Measurements from ENCODE around the gene HSPA6.

HSPA6 gene

DNA sequence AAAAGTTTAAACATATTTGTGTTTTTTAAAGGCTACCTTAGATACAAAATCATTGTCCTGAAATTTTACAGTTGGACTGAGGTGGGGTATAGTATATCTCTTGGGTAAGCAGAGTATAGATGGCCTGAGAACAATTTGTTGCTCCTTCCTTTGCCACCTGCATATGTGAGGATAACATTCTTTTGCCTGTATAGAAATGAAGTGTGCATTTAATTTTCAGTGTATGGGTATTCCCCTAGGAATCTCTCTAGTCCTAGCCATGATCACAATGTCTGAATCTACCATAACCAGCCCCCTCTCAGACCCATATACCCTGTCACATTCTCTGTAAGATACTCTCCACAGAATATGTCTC lies 21.0 kb upstream of the HSPA6 start:
- H3K4me3 ChIP-seq (ENCODE audit: low read depth, low read length, poor library complexity, severe bottlenecking), result no peak overlapping the region
- no peaks in the 10 kb centered on the region for H3K9me2 ChIP-seq (ENCODE audit: low read depth, low read length)
- H3F3A ChIP-seq (ENCODE audit: insufficient read depth, low read length), result no peaks in the 10 kb centered on the region
- H2AFZ ChIP-seq (ENCODE audit: low read length), result no peak overlapping the region
- no peaks in the 10 kb centered on the region for H4K20me1 ChIP-seq (ENCODE audit: insufficient read depth, low read length)
- H3K4me1 ChIP-seq (ENCODE audit: insufficient read depth, low read length, severe bottlenecking), result no peaks in the 10 kb centered on the region
- no peak overlapping the region for H3K4me2 ChIP-seq (ENCODE audit: low read length)
- TF ChIP-seq EZH2 (IDR thresholded peaks at IDR 0.05; ENCODE audit: borderline replicate concordance, low read length), result no peak
- TF ChIP-seq, protein P1, sequence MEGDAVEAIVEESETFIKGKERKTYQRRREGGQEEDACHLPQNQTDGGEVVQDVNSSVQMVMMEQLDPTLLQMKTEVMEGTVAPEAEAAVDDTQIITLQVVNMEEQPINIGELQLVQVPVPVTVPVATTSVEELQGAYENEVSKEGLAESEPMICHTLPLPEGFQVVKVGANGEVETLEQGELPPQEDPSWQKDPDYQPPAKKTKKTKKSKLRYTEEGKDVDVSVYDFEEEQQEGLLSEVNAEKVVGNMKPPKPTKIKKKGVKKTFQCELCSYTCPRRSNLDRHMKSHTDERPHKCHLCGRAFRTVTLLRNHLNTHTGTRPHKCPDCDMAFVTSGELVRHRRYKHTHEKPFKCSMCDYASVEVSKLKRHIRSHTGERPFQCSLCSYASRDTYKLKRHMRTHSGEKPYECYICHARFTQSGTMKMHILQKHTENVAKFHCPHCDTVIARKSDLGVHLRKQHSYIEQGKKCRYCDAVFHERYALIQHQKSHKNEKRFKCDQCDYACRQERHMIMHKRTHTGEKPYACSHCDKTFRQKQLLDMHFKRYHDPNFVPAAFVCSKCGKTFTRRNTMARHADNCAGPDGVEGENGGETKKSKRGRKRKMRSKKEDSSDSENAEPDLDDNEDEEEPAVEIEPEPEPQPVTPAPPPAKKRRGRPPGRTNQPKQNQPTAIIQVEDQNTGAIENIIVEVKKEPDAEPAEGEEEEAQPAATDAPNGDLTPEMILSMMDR (IDR thresholded peaks at IDR 0.05; ENCODE audit: low read length), result no peak
- H3K27ac ChIP-seq (ENCODE audit: low read depth, low read length, poor library complexity, severe bottlenecking), result no peak overlapping the region
- no peaks in the 10 kb centered on the region for H3K27me3 ChIP-seq (ENCODE audit: insufficient read depth, low read length)
- no peaks in the 10 kb centered on the region for H3K9me3 ChIP-seq (ENCODE audit: low read length)
- no peaks in the 10 kb centered on the region for H3K79me2 ChIP-seq (ENCODE audit: insufficient read depth, low read length)
- no peaks in the 10 kb centered on the region for H3K36me3 ChIP-seq (ENCODE audit: insufficient read depth, low read length)
- H3K9ac ChIP-seq (ENCODE audit: low read length), result no peak overlapping the region

DNA sequence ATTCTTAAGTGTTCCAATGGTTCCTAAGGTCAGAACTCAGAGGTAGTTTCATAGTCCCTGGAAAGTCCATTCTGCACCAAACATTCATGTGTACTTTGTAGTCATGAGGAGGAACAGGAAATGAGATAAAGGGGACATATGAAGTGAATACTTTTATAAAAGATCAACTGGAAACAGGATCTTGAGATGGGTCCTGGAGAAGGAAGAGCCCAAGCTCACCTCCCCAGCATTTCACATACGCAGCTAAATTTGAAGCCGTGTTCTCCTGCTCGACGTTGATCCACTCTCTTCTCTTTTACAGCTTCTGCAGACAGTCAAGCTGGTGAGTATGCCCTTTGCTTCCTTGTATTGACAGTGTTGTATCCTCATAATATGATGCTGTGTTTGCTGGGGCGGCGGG lies 18.7 kb upstream of the HSPA6 start:
- TF ChIP-seq, protein P1 (IDR thresholded peaks at IDR 0.05; ENCODE audit: low read length), result no peak
- no peak for TF ChIP-seq EZH2 (IDR thresholded peaks at IDR 0.05; ENCODE audit: borderline replicate concordance, low read length)
- Histone ChIP-seq H3K9ac (ENCODE audit: low read length) (no peak overlapping the region), H3K9me2 (ENCODE audit: low read depth, low read length) (no peaks in the 10 kb centered on the region), H3K4me1 (ENCODE audit: insufficient read depth, low read length, severe bottlenecking) (no peaks in the 10 kb centered on the region), H3K27me3 (ENCODE audit: insufficient read depth, low read length) (no peaks in the 10 kb centered on the region), H3F3A (ENCODE audit: insufficient read depth, low read length) (no peaks in the 10 kb centered on the region), H3K27ac (ENCODE audit: low read depth, low read length, poor library complexity, severe bottlenecking) (no peak overlapping the region), H3K4me3 (ENCODE audit: low read depth, low read length, poor library complexity, severe bottlenecking) (no peak overlapping the region), H3K79me2 (ENCODE audit: insufficient read depth, low read length) (no peaks in the 10 kb centered on the region), H4K20me1 (ENCODE audit: insufficient read depth, low read length) (no peaks in the 10 kb centered on the region), H2AFZ (ENCODE audit: low read length) (no peak overlapping the region), H3K4me2 (ENCODE audit: low read length) (no peak overlapping the region), H3K36me3 (ENCODE audit: insufficient read depth, low read length) (no peaks in the 10 kb centered on the region), H3K9me3 (ENCODE audit: low read length) (no peaks in the 10 kb centered on the region)

DNA sequence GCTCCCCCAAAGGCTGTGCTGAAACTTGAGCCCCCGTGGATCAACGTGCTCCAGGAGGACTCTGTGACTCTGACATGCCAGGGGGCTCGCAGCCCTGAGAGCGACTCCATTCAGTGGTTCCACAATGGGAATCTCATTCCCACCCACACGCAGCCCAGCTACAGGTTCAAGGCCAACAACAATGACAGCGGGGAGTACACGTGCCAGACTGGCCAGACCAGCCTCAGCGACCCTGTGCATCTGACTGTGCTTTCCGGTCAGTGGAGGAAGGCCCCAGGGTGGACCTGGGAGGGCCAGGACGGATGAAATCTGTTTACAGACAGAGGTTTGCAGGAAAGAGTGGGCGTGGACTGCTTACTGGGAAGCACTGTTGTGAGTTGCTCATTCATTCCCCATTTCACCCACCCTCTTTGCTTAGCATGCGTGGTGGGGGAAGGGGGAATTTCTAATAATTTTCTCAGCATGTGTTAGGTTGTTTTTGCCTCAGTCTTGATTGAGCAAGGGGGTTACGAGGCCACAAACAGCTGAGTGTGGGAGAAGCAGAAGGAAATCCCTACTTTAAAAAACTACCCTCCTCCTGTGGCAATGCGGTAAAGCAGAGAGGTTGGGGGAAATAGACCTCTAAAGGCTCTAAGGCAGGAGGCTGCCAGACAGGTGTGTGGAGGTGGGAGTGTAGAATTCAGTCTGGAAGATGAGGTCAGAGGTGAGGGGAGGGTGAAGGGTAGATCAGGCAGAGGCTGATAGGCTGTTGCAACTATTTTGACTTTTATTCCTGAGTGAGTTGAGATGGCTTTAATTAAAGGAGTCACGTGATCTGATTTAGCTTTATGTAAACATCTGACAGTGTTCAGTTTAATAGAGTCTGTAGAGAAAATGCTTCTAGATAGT lies 17.8 kb upstream of the HSPA6 start:
- Histone ChIP-seq H3K9me3 (ENCODE audit: low read length) (no peaks in the 10 kb centered on the region), H2AFZ (ENCODE audit: low read length) (no peak overlapping the region), H4K20me1 (ENCODE audit: insufficient read depth, low read length) (no peaks in the 10 kb centered on the region), H3K4me1 (ENCODE audit: insufficient read depth, low read length, severe bottlenecking) (no peaks in the 10 kb centered on the region), H3K9me2 (ENCODE audit: low read depth, low read length) (no peaks in the 10 kb centered on the region), H3K27me3 (ENCODE audit: insufficient read depth, low read length) (no peaks in the 10 kb centered on the region), H3K27ac (ENCODE audit: low read depth, low read length, poor library complexity, severe bottlenecking) (no peak overlapping the region), H3K79me2 (ENCODE audit: insufficient read depth, low read length) (no peaks in the 10 kb centered on the region), H3K9ac (ENCODE audit: low read length) (no peak overlapping the region), H3K4me2 (ENCODE audit: low read length) (no peak overlapping the region), H3F3A (ENCODE audit: insufficient read depth, low read length) (no peaks in the 10 kb centered on the region), H3K4me3 (ENCODE audit: low read depth, low read length, poor library complexity, severe bottlenecking) (no peak overlapping the region), H3K36me3 (ENCODE audit: insufficient read depth, low read length) (no peaks in the 10 kb centered on the region)
- TF ChIP-seq, protein P1 (IDR thresholded peaks at IDR 0.05; ENCODE audit: low read length), result no peak
